Suprapubic skin (tissue), 4 donors: ENCODE data around the gene SSNA1.

ENCODE experiments used
- CTCF ChIP-seq, 2 donors: fragments of 200-600 bp in 1 of 2; fragments of 450-650 bp in 1 of 2; sonication (generic) in 1 of 2; IDR thresholded peaks; one replicate each; pipeline ENCODE4 v1.5.1; 2016 to 2019; ENCODE audit warnings: antibody characterized with exemption in 2 of 2, mild to moderate bottlenecking in 1 of 2, moderate library complexity in 1 of 2
- POLR2A ChIP-seq, 2 donors: fragments of 450-650 bp; IDR thresholded peaks; one replicate each; pipeline ENCODE4 v1.6.1; 2017; ENCODE audit warnings: antibody characterized with exemption in 2 of 2, mild to moderate bottlenecking in 2 of 2, moderate library complexity in 2 of 2
- POLR2AphosphoS5 ChIP-seq, 3 donors: sonication (generic); formaldehyde crosslinking; IDR thresholded peaks; one replicate each; pipeline ENCODE4 v1.6.1; 2017; ENCODE audit warnings: antibody characterized with exemption in 3 of 3

DNA sequence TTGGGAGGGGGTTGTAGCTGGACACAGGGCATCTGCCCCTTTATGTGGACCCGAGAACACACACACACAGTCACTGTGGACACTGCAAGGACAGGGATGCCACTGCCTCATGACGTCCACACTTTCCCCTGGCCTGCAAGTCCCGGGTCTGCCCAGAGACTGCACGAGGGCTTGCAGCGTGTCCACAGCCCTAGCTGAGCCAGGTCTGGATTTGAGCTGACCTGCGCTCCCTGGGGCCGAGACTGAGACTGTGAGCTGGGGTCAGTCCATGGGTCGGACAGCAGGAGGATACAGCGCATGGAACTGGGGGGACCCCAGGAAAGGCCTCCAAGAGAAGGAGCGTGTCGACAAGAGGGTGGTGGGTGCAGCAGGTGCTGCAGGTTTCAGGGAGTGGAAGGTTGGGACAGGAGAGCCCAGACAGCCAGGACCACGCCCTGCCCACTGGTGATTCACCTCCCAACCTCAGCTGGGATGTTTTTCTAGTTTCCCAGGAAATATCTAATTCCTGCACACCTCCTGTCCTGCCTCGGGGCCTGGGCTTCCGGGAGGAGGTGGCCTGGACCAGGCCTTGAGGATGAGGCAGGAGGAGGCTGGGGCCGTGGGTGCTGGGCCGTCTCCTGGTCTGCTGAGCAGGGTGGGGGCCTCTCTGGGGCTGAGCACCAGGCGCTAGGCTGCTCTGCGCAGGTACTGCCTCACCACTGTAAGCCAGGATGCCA lies 38.0 kb downstream of the SSNA1 start:
- TF ChIP-seq POLR2A (IDR thresholded peaks at IDR 0.05) (no peak), POLR2AphosphoS5 (IDR thresholded peaks at IDR 0.05) (no peak), CTCF (IDR thresholded peaks at IDR 0.05) (no peak)
